Mesendoderm (in vitro differentiated cells): Measurements from ENCODE around the gene AMFR.

ENCODE experiments used
- DNase-seq: peaks from one replicate; pipeline ENCODE4 v3.0.0; 2013
- H2AK5ac ChIP-seq: 2 replicates; pipeline ENCODE4 v1.6.1; 2013; ENCODE audit warnings: low read length, inconsistent platforms
- H2BK120ac ChIP-seq: 2 replicates; pipeline ENCODE4 v1.6.1; 2013; ENCODE audit warnings: low read depth, mild to moderate bottlenecking, low read length, moderate library complexity, mixed read lengths
- H2BK15ac ChIP-seq: replicated peaks from 2 replicates; pipeline ENCODE4 v1.6.1; 2013; ENCODE audit warnings: low read depth, mild to moderate bottlenecking, moderate library complexity
- H2BK5ac ChIP-seq: 2 replicates; pipeline ENCODE4 v1.6.1; 2013; ENCODE audit warnings: low read length, inconsistent platforms
- H3K18ac ChIP-seq: 2 replicates; pipeline ENCODE4 v1.6.1; 2013; ENCODE audit warnings: mild to moderate bottlenecking, low read length, mixed read lengths
- H3K23ac ChIP-seq: one replicate; pipeline ENCODE4 v1.6.1; 2013; ENCODE audit warnings: low read length
- H3K27ac ChIP-seq: 2 replicates; pipeline ENCODE4 v1.5.1; 2013; ENCODE audit warnings: low read depth, mild to moderate bottlenecking, inconsistent platforms, low read length, moderate library complexity
- H3K27me3 ChIP-seq: 2 replicates; pipeline ENCODE4 v1.6.1; 2013; ENCODE audit warnings: low read length, control low read depth, mild to moderate bottlenecking, inconsistent platforms; ENCODE audit not compliant: insufficient read depth, poor library complexity
- H3K36me3 ChIP-seq: 2 replicates; pipeline ENCODE4 v1.6.1; 2013; ENCODE audit warnings: low read length, inconsistent platforms; ENCODE audit not compliant: control insufficient read depth, insufficient read depth
- H3K4ac ChIP-seq: one replicate; pipeline ENCODE4 v1.6.1; 2013; ENCODE audit warnings: low read depth, mild to moderate bottlenecking, low read length, moderate library complexity
- H3K4me1 ChIP-seq: 2 replicates; pipeline ENCODE4 v1.6.1; 2013; ENCODE audit warnings: low read depth, low read length, inconsistent platforms; ENCODE audit not compliant: control insufficient read depth
- H3K4me2 ChIP-seq: 2 replicates; pipeline ENCODE4 v1.6.1; 2013; ENCODE audit warnings: low read length
- H3K4me3 ChIP-seq: 2 replicates; pipeline ENCODE4 v1.5.1; 2013; ENCODE audit warnings: mild to moderate bottlenecking, low read length
- H3K56ac ChIP-seq: one replicate; pipeline ENCODE4 v1.6.1; 2013; ENCODE audit warnings: low read length
- H3K79me1 ChIP-seq: 2 replicates; pipeline ENCODE4 v1.6.1; 2013; ENCODE audit warnings: low read length, inconsistent platforms
- H3K79me2 ChIP-seq: 2 replicates; pipeline ENCODE4 v1.6.1; 2013; ENCODE audit warnings: mild to moderate bottlenecking, low read length; ENCODE audit not compliant: control insufficient read depth, insufficient read depth
- H3K9ac ChIP-seq: 2 replicates; pipeline ENCODE4 v1.6.1; 2013; ENCODE audit warnings: low read length, inconsistent platforms
- H4K5ac ChIP-seq: one replicate; pipeline ENCODE4 v1.6.1; 2013; ENCODE audit warnings: low read length
- H4K8ac ChIP-seq: one replicate; pipeline ENCODE4 v1.6.1; 2013; ENCODE audit warnings: low read depth, mild to moderate bottlenecking, control low read depth, low read length, moderate library complexity
- WGBS: extraction: QIAGEN DNeasy Blood & Tissue Kit; methylation state at CpG from one replicate; pipeline ENCODE4 v1.1.7; 2013; ENCODE audit warnings: low lambda C conversion rate, missing lambda C conversion rate; ENCODE audit not compliant: insufficient coverage; ENCODE audit errors: extremely low coverage; 5-methylcytosine and 5-hydroxymethylcytosine counted together

AMFR gene

GRCh38 chr16:56321571-56321970 is 103.8 kb downstream of the AMFR start:
- WGBS, result no CpG with 5 or more reads among the region's 9 CpGs
- no peak overlapping the region for H3K4me2 ChIP-seq
- no peak overlapping the region for H4K5ac ChIP-seq

DNA sequence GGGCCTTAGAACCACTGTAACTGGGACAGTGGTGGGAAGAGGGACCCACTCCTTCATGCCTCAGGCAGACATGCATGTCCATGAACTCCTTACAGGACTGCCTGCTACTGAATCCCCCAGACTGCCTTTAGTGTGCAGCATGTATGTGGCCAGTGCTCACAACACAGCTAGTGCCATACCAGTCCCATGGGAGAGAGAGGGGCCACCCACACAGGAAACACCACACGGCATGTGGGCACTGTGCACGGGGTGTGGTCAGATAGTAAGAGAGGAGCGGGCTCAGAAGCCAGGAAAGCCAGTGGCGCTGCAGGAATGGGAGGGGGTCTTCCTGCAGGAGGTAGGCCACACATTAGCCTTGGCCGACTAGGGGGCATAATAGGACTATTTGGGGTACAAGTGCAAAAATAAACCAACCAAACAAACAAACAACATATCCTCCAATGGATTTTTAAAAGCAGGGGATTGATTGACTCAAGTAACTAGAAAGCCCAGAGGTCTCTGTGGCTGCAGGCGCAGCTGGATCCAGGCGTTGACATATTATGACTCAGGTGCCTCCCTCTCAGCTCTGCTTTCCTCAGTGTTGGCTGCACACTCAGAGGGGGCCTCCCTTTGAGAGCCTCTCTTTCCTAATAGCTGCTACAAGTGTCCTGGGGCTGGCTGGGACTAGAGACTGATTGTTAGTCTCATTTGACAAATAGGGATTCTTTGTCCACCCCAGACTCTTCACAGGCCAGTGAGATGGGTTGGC is 104.4 kb downstream of the AMFR start:
- Histone ChIP-seq H3K4me2 (no peak overlapping the region), H3K79me1 (no peaks in the 10 kb centered on the region), H3K4ac (no peak overlapping the region), H3K56ac (no peak overlapping the region), H3K27ac (no peak overlapping the region), H2BK5ac (no peak overlapping the region), H2BK15ac (no peak overlapping the region), H3K27me3 (no peaks in the 10 kb centered on the region), H3K4me1 (no peaks in the 10 kb centered on the region), H3K18ac (no peak overlapping the region), H4K8ac (no peak overlapping the region), H4K5ac (no peak overlapping the region), H2AK5ac (no peak overlapping the region), H3K9ac (no peak overlapping the region), H3K79me2 (no peaks in the 10 kb centered on the region), H2BK120ac (no peak overlapping the region), H3K4me3 (no peak overlapping the region), H3K23ac (no peak overlapping the region), H3K36me3 (no peaks in the 10 kb centered on the region)
- DNase-seq, result no peak
- WGBS, result no CpG with 5 or more reads among the region's 7 CpGs

More at GRCh38 chr16:56321571-56321970, 103.8 kb downstream of the AMFR start:
- Histone ChIP-seq H2BK5ac (no peak overlapping the region), H3K18ac (no peak overlapping the region), H3K79me1 (no peaks in the 10 kb centered on the region), H3K56ac (no peak overlapping the region), H3K9ac (no peak overlapping the region), H3K23ac (no peak overlapping the region), H3K4me1 (no peaks in the 10 kb centered on the region), H3K36me3 (no peaks in the 10 kb centered on the region), H4K8ac (no peak overlapping the region), H3K79me2 (no peaks in the 10 kb centered on the region), H3K27ac (no peak overlapping the region), H3K27me3 (no peaks in the 10 kb centered on the region), H3K4me3 (no peak overlapping the region), H2AK5ac (no peak overlapping the region), H2BK15ac (no peak overlapping the region), H3K4ac (no peak overlapping the region), H2BK120ac (no peak overlapping the region)
- DNase-seq, result no peak

GRCh38 chr16:56320056-56320455 is 105.3 kb downstream of the AMFR start:
- Histone ChIP-seq H3K56ac (no peak overlapping the region), H3K9ac (no peak overlapping the region), H3K27me3 (no peaks in the 10 kb centered on the region), H2BK15ac (no peak overlapping the region), H4K5ac (no peak overlapping the region), H3K4me1 (no peaks in the 10 kb centered on the region), H3K79me1 (no peaks in the 10 kb centered on the region), H3K79me2 (no peaks in the 10 kb centered on the region), H4K8ac (no peak overlapping the region), H3K4me3 (no peak overlapping the region), H2AK5ac (no peak overlapping the region), H3K36me3 (no peaks in the 10 kb centered on the region), H3K4me2 (no peak overlapping the region), H2BK120ac (no peak overlapping the region), H3K18ac (no peak overlapping the region), H3K4ac (no peak overlapping the region), H2BK5ac (no peak overlapping the region), H3K23ac (no peak overlapping the region), H3K27ac (no peak overlapping the region)
- no peak for DNase-seq
- no CpG with 5 or more reads among the region's 8 CpGs for WGBS

DNA sequence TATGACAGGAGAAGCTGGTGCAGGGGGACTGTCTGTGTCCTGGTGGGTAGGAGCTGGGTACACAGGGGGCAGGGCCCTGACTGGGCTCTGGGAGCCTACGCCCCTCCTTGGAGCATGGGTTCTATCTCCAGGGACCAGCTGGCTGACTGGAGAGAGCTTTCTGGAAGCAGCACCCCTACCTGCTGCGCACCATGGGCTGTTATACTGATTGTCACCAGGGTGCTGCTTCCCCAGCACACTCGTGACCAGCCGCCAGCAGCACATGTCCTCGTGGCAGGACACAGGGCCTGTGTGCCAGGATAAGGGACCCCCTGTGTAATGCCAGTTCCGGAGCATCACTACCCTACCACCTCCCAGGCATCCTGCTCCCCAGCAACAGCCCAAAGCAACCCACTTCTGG is 106.0 kb downstream of the AMFR start:
- Histone ChIP-seq H2AK5ac (no peak overlapping the region), H3K4me2 (no peak overlapping the region), H3K9ac (no peak overlapping the region), H3K27ac (no peak overlapping the region), H3K79me2 (no peaks in the 10 kb centered on the region), H2BK15ac (no peak overlapping the region), H2BK120ac (no peak overlapping the region), H3K79me1 (no peaks in the 10 kb centered on the region), H3K18ac (no peak overlapping the region), H3K4me3 (no peak overlapping the region), H4K8ac (no peak overlapping the region), H4K5ac (no peak overlapping the region), H3K56ac (no peak overlapping the region), H3K4me1 (no peaks in the 10 kb centered on the region), H3K27me3 (no peaks in the 10 kb centered on the region), H3K36me3 (no peaks in the 10 kb centered on the region), H3K4ac (no peak overlapping the region), H3K23ac (no peak overlapping the region), H2BK5ac (no peak overlapping the region)
- WGBS, result no CpG with 5 or more reads among the region's 6 CpGs
- DNase-seq, result no peak

- no peaks in the 10 kb centered on the region for H3K79me2 ChIP-seq
- whole genome bisulfite sequencing, result no CpG with 5 or more reads among the region's 1 CpG
- no peak overlapping the region for H3K4me3 ChIP-seq
- H3K4me2 ChIP-seq, result no peak overlapping the region
- H3K56ac ChIP-seq, result no peak overlapping the region
- H4K8ac ChIP-seq, result no peak overlapping the region
- no peak overlapping the region for H2BK120ac ChIP-seq
- no peak overlapping the region for H4K5ac ChIP-seq
- no peaks in the 10 kb centered on the region for H3K36me3 ChIP-seq
- H3K23ac ChIP-seq, result no peak overlapping the region
- H3K4ac ChIP-seq, result no peak overlapping the region
- H3K4me1 ChIP-seq, result no peaks in the 10 kb centered on the region
- H2AK5ac ChIP-seq, result no peak overlapping the region
- H2BK15ac ChIP-seq, result no peak overlapping the region
- no peak overlapping the region for H3K18ac ChIP-seq
- H3K79me1 ChIP-seq, result no peaks in the 10 kb centered on the region
- H3K27me3 ChIP-seq, result no peaks in the 10 kb centered on the region
- no peak overlapping the region for H2BK5ac ChIP-seq
- H3K9ac ChIP-seq, result no peak overlapping the region
- H3K27ac ChIP-seq, result no peak overlapping the region
- DNase-seq, result no peak
Observed at GRCh38 chr16:56318827-56319140, 106.6 kb downstream of the AMFR start.
